ENCODE measurements around the gene RNF227.

The RNF227 gene

DNA sequence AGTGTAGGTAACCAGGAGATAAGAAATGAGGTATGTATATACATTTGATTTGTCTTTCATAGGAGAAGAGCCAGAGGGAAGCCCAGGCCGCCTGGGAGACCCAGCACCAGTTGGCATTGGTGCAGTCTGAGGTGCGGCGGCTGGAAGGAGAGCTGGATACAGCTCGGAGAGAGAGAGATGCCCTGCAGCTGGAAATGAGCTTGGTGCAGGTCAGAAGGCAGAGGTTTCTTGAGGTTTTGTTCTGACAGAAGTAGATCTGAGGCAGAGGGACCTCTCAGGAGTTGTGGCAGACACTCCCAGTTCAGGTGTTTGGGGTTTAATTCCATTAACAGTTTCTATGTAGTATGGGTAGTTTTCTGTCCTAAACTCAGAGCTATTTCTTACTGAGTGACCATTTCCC is 23.9 kb upstream of the RNF227 start:
- TF ChIP-seq, protein P1, sequence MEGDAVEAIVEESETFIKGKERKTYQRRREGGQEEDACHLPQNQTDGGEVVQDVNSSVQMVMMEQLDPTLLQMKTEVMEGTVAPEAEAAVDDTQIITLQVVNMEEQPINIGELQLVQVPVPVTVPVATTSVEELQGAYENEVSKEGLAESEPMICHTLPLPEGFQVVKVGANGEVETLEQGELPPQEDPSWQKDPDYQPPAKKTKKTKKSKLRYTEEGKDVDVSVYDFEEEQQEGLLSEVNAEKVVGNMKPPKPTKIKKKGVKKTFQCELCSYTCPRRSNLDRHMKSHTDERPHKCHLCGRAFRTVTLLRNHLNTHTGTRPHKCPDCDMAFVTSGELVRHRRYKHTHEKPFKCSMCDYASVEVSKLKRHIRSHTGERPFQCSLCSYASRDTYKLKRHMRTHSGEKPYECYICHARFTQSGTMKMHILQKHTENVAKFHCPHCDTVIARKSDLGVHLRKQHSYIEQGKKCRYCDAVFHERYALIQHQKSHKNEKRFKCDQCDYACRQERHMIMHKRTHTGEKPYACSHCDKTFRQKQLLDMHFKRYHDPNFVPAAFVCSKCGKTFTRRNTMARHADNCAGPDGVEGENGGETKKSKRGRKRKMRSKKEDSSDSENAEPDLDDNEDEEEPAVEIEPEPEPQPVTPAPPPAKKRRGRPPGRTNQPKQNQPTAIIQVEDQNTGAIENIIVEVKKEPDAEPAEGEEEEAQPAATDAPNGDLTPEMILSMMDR (IDR thresholded peaks at IDR 0.05; ENCODE audit: low read depth, low read length), result no peak
- DNase-seq (ENCODE audit: extremely low read depth, low read depth), result no peak

DNA sequence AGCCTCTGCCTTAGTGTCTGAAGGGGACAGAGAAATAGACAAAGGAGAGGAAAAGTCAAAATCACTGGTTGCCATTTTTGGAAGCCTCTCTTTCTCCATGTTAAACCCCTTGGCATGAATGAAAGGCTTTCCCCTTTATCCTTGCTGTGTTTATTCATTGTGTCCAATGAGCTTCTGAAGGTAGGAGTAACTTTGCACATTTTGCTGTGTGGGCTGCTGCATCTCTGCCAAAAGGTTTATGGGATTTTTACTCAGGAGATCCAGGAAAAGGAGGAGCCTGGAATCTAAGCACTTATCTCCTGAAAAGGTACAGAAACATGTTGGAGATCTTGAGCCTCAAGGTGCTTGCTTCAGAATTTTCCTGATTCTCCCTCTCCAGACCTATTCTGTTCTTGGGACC is 19.8 kb upstream of the RNF227 start:
- TF ChIP-seq, protein P1 (IDR thresholded peaks at IDR 0.05; ENCODE audit: low read depth, low read length), result no peak
- no peak for DNase-seq (ENCODE audit: extremely low read depth, low read depth)

DNA sequence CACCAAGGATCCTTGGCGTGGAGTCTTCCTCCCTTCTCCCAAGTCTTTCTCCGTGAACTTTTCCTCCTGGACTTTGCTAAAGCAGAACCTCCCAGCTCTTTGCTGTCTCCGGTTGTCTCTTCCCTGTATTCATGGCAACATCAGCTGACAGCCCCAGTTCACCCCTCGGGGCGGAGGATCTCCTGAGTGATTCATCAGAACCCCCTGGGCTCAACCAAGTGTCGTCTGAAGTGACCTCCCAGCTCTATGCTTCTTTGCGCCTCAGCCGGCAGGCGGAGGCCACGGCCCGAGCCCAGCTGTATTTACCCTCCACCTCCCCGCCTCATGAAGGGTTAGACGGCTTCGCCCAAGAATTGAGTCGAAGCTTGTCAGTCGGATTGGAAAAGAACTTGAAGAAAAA is 16.9 kb upstream of the RNF227 start:
- no peak for DNase-seq (ENCODE audit: extremely low read depth, low read depth)

DNA sequence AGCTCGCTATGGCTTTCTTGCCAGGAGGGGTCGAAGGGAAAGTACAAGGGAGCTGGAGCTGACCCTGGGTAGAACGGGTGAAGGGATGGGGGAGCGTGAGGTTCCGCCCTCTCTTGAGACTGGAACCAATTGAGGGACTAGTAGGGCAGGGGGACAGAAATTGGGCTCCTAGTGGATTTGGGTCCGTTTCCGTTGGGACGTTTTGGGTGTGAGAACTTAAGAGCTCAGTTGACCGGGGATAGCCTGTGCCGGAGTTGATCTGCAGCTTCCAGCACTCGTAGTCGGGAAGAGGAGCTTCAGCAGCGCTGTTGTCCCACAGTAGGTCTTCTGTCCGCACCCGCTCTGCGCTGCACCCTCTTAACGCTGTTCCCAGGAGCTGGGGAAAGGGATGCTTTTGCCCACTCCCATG is 16.4 kb upstream of the RNF227 start:
- TF ChIP-seq, protein P1 (IDR thresholded peaks at IDR 0.05; ENCODE audit: low read depth, low read length), result no peak
- no peak for DNase-seq (ENCODE audit: extremely low read depth, low read depth)

More for the DNA sequence above, 16.9 kb upstream of the RNF227 start:
- TF ChIP-seq, protein P1 (IDR thresholded peaks at IDR 0.05; ENCODE audit: low read depth, low read length), result peak; percentile 31

DNA sequence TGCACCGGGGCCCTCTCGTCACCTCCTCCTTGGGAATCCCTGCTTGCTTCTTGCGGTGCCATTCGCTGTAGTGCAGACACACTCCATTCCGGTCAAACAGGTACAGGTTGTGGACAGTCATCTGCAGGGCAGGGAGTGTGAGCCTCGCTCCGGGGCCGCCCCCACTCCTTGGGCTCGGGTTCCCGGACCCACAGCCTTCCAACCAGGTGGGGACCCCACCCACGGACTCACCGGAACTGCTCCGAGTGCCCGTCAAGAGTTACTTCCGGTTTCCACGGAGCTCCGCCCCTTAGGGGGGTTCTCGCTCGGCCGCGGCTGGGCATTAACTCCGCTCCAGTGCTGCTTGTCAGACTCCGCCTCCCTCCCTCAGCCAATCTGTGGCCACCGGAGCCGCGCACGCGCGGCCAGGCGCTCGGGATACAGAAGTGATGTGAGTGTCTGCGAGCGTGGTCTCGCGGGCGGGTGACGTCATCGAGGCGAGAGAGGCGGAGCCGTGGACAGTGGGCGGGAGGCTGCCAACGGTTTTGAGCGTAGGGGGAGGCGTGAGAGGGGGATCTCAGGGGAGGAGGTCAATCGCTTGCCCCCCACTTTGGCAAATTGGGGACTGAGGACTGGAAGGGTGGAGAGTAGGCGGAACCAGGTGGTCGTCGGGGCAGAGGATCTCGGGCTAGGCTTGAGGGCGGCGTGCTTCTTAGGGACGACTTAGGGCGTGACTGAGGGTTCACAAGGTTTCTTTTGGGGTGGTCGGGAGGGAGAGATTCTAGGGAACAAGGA is 15.8 kb upstream of the RNF227 start, which contains the start of the genes CNTROB and TRAPPC1:
Gene CNTROB, plus strand, starts transcription at position 498 of the 774 bp plus-strand sequence. CDS start 874 bp downstream, outside the sequence.
Gene TRAPPC1, minus strand, starts transcription at position 238 of the 774 bp plus-strand sequence. Its CDS starts 117 bp downstream, at position 121.
- DNase-seq (ENCODE audit: extremely low read depth, low read depth), result peak; percentile 98
- TF ChIP-seq, protein P1 (IDR thresholded peaks at IDR 0.05; ENCODE audit: low read depth, low read length), result no peak

DNA sequence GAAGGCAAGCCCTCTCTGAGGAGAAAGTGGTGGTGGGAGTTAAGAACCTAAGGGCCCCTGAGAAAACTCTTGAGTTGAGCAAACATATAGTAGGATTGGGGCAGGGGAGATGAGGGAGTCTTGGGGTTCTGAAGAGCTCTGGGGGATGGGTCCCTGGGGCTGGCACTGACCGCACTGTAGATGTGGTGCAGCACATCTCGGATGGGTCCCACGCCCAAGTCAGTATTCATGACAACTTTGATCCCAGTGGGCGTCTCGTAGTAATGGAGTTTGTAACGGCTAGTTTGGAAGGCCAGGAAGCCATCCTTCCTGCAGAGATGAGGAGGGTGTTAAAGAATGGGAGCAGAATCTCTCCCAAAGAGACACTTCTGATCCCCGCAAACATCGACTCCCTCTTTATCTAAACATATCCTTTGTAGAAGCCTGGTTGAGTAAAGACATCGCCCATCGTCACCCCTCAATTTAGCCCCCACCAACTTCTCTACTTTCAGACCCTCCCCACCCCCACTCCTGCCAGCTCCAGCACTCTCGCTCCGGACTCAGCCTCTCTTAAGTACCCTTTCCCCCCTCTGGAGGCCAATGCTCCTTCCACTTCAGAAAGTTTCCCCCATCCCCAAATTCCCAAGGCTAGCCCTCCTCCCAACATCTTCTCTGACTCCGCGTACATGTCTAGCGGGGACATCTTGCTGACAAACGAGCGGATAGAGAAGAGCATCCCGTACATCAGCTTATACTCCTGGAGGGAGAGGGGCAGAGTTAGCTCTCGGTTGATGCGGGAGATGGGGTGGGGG is 14.9 kb upstream of the RNF227 start:
- no peak for DNase-seq (ENCODE audit: extremely low read depth, low read depth)

More for the DNA sequence above, 14.9 kb upstream of the RNF227 start:
- TF ChIP-seq, protein P1 (IDR thresholded peaks at IDR 0.05; ENCODE audit: low read depth, low read length), result no peak

Data from AG09319 (cell line).